Kidney epithelial cell (primary cell): ENCODE data around the gene CAPN9. TPM values are rescaled to one million over a fixed set of nuclear protein-coding genes. Genes with fewer than 3 reads are reported as not detected.

Experiments
- DNase-seq: peaks from one replicate; pipeline ENCODE4 v3.0.0-alpha.2; 2010; ENCODE audit warnings: low read depth
- H3K27me3 ChIP-seq: 2 replicates; pipeline ENCODE4 v1.6.0; 2011; ENCODE audit warnings: low read length; ENCODE audit not compliant: control insufficient read depth, insufficient read depth
- H3K36me3 ChIP-seq: 2 replicates; pipeline ENCODE4 v1.5.1; 2011; ENCODE audit warnings: low read length; ENCODE audit not compliant: control insufficient read depth, insufficient read depth
- H3K4me3 ChIP-seq: 2 replicates; pipeline ENCODE4 v1.5.1; 2011; ENCODE audit warnings: low read depth, mild to moderate bottlenecking, control low read depth, low read length
- total RNA-seq: library from RNA; depleted of rRNA; stranded (reverse); fragments of >200 nt; gene quantifications from 2 replicates; pipeline ENCODE4 v1.2.3, GENCODE V29; 2015
- TF ChIP-seq, protein P1 (sequence below): IDR thresholded peaks from 2 replicates; pipeline ENCODE4 v1.5.1; 2011; ENCODE audit warnings: mild to moderate bottlenecking, moderate library complexity, low read length, control low read depth, inconsistent platforms; ENCODE audit not compliant: insufficient read depth, poor library complexity, severe bottlenecking

CAPN9 gene
- total RNA-seq, 1 donor from 2014 or later = 0.04 TPM

DNA sequence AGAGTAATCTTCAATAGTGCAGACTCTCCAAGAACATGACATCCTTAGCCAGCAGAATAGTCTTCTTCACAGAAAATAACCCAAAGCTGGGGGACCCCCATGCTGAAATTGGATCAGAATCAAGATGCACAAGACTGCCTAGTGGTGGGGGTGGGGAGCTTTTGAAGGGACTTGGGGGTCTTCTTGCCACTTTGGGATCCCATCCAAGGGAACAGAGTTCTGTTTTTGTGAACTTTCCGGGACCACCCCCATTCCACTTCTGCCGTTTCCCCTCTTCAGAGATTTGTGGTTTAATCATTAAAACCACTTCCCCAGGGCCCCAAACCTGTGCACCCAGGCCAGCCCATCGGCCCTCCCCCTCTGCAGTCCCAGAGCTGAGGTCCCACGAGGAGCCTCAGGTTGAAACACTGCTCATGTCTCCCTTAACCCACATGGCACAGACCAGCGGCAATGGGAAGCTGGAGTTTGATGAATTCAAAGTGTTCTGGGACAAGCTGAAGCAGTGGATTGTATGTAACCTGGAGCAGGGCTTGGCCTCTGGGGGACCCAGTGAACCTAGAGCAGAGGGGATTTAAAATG lies 44.9 kb downstream of the CAPN9 start:
- DNase-seq = no peak
- Histone ChIP-seq H3K27me3 (peaks cover 10% of the 10 kb centered on the region), H3K36me3 (no peaks in the 10 kb centered on the region), H3K4me3 (no peak overlapping the region)
- TF ChIP-seq, protein P1, sequence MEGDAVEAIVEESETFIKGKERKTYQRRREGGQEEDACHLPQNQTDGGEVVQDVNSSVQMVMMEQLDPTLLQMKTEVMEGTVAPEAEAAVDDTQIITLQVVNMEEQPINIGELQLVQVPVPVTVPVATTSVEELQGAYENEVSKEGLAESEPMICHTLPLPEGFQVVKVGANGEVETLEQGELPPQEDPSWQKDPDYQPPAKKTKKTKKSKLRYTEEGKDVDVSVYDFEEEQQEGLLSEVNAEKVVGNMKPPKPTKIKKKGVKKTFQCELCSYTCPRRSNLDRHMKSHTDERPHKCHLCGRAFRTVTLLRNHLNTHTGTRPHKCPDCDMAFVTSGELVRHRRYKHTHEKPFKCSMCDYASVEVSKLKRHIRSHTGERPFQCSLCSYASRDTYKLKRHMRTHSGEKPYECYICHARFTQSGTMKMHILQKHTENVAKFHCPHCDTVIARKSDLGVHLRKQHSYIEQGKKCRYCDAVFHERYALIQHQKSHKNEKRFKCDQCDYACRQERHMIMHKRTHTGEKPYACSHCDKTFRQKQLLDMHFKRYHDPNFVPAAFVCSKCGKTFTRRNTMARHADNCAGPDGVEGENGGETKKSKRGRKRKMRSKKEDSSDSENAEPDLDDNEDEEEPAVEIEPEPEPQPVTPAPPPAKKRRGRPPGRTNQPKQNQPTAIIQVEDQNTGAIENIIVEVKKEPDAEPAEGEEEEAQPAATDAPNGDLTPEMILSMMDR = no peak

DNA sequence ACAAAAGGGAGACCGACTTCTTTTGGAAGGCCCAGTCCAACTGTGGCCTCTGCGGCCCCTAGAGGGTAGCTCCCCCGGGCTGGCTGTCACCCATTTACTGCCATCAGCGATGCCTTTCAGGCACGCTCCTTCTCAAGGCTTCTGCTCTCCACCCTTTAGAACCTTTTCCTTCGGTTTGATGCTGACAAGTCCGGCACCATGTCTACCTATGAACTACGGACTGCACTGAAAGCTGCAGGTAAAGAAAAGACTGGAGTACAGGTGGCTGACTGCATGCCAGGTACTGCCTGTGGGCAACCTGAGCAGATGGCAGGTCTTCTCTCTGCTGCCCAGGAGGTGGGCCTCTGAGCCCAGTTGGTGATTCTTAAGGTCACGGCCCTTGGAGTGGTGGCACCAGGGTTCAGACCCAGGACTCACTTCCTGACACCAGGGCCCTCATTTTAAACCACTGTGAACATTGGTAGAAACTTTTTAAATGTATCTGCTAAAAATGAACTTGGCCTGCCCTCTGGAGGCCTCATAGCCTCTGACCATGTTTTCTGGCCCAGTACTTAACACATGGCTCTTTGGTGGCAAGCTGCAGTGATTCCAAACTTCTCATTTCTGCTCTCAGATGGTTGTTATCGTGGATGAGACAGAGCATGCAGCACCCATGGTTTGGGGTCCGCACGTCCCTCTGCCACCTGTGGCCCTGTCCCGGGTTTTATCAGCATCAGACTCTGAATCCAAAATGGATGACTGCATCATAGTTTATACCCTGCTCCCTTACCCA lies 45.7 kb downstream of the CAPN9 start:
- peaks cover 10% of the 10 kb centered on the region for H3K27me3 ChIP-seq
- TF ChIP-seq, protein P1 = no peak
- no peak overlapping the region for H3K4me3 ChIP-seq
- H3K36me3 ChIP-seq = no peaks in the 10 kb centered on the region
- no peak for DNase-seq

DNA sequence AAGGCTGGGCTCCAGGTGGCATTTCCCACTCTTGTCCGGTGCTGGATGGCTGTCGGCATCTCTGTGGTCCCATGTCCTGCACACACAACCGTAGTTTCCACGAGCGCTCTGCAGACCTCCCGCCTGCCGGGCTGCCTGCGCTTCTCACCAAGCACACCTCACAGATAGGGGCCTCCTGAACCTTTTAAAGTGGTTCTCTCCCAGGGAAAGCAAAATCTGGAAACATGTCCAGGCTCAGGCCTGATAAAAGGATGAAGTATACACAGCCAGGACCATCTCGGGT lies 46.2 kb downstream of the CAPN9 start:
- no peaks in the 10 kb centered on the region for H3K36me3 ChIP-seq
- no peak overlapping the region for H3K4me3 ChIP-seq
- DNase-seq = no peak
- peaks cover 10% of the 10 kb centered on the region for H3K27me3 ChIP-seq
- TF ChIP-seq, protein P1 = no peak

DNA sequence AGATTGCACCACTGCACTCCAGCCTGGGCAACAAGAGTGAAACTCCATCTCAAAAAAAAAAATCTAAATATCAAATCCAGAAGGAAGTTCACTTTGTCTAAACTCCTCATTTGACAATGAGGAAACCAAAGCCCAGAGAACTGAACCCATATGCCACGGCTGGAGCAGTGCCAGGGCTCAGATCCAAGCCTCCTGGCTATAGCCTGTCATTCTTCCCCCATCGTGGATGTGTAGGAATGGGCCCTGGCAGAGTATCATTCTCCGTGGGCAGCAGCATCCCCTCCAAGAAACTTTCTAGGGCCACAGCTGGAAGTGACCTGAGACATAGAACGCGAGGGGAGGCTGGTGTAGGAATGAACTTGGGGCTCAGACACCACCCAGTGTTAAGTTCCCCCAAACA lies 47.2 kb downstream of the CAPN9 start:
- Histone ChIP-seq H3K27me3 (peaks cover 10% of the 10 kb centered on the region), H3K36me3 (no peaks in the 10 kb centered on the region), H3K4me3 (no peak overlapping the region)
- TF ChIP-seq, protein P1 = no peak
- no peak for DNase-seq

DNA sequence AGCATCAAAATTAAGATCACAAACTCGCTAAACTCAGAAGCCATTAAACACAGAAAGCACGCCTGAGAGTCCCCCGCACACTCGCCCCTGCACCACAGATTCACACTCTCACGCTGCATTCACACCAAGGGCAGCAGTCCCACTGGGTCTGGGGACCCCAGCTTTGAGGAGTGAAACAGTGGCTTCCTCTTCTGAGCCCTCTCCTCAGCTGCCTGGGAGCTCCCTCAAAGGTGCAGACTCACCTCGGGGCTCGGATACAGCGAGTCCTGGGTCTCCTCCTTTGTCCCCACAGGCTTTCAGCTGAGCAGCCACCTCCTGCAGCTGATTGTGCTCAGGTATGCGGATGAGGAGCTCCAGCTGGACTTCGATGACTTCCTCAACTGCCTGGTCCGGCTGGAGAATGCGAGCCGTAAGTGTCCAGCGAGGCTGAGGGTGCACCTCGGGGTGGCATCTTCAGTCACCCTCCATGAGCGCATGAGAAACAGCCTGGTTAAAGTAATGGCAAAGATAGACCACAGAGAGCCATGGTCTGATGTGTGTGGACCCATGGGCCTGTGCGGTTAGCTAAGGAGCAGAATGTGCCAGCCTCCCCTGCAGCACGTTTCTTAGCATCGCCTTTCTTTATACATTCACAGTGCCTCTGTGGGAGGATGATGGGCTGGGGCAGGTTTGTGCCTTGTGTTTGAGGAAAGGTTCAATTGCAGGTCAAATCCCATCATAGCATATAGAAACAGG lies 47.9 kb downstream of the CAPN9 start:
- Histone ChIP-seq H3K4me3 (no peak overlapping the region), H3K36me3 (no peaks in the 10 kb centered on the region), H3K27me3 (peaks cover 10% of the 10 kb centered on the region)
- TF ChIP-seq, protein P1 = no peak
- no peak for DNase-seq

DNA sequence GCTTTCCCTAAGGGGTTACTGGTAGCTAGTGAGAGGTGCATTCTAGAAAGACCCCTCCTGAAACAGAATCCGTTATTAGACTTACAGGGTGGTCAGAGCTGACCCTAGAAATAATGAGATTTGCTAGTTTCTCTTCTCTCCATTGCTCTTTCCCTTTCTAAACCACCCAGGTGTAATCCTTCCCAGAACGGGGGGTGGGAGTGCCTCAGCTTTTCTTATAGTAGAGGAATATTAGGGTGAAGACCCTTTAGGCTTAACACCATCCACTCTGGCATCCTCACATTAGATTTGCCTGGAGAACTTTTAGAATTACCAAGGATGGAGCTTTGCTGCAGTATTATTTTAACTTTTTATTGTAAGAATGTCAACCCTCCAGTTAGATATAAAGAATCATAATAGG lies 49.4 kb downstream of the CAPN9 start:
- TF ChIP-seq, protein P1 = no peak
- DNase-seq = no peak
- no peak overlapping the region for H3K4me3 ChIP-seq
- peaks cover 8% of the 10 kb centered on the region for H3K27me3 ChIP-seq
- H3K36me3 ChIP-seq = no peaks in the 10 kb centered on the region
